ENCODE results near the gene CD83.
A peak's percentile ranks its signal among the peaks of the same experiment; 100 is the strongest.

Gene CD83

DNA sequence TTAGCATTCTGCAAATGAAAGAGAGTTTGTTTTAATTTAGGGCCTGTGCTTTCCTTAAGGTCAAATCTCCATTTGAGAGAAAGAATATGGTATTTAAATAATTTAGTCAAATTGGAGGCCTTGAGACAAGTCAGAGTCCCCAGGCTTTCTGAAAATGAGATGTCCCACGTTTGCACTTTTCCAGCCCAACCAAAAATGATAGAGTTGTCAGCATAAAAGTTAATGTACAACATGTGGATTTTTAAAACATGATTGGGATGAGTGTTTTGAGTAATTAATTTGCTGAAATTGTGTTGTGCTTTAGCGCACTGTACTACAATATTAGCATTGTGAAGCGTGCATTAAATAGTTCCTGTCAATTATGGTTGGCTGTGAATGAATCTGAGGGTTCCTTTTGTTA lies 10.0 kb downstream of the CD83 start:
- DNase-seq = no peak

GRCh38 chr6:14128012-14128411 lies 10.4 kb downstream of the CD83 start:
- DNase-seq = no peak

DNA sequence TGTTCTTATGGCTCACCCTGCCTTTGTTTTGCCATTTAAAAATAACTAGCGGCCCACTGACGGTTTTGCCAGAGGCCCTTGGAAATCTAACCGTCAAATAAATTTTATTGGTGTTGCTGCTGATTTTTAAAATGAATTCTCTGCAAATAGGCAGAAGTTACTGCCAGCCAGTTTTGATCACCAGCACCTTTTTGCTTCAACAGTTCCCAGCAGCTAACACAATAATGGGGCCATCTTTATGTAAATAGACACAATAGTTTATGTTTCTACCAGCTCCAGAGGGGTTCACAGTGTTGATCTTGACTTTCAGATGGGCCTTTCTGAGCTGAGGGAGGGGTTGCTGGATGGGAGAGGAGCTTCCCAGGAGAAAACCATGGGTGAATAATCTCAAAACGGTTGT lies 11.2 kb downstream of the CD83 start:
- DNase-seq = no peak

DNA sequence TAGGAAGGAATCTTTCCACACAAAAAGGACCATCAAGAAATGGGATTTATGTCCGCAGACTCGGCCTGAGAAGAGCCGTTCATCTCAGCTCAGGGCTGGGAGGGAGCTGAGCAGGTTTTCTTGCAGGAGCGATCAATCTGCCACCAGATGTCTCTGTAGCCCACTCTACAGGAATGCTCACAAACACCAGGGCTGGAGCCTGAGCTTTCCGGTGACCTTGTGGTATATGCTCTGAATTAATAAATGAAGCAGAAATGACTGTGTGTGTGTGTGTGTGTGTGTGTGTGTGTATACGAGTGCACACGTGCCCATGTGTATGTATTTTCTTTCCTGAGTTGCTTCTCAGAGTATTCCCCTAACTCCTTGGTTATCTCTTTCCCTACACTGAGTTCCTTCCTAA lies 12.0 kb downstream of the CD83 start:
- no peak for DNase-seq

DNA sequence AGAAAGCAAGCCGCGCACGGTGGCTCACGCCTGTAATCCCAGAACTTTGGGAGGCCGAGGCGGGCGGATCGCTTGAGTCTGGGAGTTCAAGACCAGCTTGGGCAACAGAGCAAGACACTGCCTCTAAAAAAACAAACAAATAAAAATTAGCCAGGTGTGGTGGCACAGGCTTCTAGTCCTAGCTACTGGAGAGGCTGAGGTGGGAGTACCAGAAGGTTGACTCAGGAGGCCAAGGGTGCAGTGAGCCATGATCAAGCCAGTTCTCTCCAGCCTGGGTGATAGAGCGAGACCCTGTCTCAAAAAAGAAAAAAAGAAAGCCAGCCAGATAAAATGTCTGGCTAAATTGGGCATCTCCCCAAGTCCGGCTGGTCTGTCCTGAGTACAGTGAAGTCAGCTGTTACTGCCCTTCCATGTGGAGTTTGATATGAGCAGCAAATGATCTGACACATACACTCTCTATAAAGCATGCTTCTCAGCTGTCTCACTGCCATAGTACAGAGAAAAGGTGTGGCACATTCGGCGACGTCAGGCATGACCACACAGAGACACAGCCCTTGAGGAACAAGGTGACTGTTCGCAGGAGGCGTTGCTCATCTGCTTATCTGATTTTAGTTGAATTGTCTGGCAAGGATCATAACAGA lies 13.0 kb downstream of the CD83 start:
- no peak for DNase-seq

DNA sequence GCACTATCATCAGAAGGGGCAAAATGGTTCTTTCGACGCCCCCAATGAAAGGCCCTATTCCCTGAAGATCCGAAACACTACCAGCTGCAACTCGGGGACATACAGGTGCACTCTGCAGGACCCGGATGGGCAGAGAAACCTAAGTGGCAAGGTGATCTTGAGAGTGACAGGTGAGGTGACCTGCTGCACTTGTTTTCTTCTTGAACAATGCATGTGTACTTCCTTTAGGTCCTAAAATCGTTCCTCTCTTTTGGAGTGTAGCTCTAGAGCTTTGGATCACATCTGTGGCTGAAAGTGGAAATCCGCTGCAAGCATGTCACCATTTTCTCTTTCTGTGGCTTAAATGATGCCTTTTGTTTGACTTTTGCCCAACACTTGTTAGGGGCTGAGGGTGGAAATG lies 14.0 kb downstream of the CD83 start:
- DNase-seq = no peak

DNA sequence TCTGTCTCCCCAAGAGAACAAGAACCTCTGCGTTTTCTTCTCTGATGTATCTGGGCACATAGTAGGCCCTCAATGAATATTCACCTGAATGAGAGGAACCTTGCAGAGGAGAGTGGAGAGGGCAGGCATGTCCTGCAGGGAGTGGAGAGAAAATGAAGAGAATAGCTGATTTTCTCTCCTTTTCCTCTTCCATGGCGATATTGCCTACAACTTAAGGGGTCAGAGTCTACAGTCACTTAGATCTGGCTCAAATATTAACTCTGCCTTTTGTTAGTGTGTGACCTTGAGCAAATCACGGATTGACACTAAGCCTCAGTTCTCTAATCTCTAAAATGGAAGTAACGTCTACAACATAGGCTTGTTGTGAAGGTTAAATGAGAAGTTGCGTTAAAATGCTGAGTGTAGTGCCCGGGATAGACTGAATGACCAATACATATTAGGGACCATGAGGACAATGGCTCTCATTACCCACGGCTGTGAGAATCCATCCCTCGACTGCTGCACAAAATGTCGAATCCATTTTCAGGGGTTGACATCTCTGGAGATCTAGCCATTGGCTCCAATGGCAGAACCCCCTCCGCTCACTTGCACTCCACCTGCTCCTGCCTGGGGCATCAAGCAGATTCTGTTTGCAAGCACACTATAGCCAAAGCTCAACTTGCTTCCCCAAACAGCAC lies 14.8 kb downstream of the CD83 start:
- DNase-seq = no peak

DNA sequence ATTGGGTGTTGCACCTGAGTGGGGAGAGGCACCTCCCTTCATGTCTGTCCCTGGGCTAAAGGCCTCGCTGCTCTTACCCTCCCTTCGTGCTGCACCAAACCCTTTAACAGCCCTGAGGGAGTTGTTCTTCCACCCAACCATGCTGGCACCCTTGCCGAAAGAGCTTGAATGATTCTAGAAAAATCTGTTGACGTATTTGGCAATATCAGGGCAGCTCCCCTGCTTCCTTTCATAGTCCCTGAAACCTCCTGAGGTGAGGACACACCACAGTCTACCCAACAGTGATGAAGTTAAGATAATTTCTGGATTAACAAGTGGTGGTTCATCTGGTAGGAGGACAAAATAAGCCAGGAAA lies 15.3 kb downstream of the CD83 start:
- DNase-seq = no peak

DNA sequence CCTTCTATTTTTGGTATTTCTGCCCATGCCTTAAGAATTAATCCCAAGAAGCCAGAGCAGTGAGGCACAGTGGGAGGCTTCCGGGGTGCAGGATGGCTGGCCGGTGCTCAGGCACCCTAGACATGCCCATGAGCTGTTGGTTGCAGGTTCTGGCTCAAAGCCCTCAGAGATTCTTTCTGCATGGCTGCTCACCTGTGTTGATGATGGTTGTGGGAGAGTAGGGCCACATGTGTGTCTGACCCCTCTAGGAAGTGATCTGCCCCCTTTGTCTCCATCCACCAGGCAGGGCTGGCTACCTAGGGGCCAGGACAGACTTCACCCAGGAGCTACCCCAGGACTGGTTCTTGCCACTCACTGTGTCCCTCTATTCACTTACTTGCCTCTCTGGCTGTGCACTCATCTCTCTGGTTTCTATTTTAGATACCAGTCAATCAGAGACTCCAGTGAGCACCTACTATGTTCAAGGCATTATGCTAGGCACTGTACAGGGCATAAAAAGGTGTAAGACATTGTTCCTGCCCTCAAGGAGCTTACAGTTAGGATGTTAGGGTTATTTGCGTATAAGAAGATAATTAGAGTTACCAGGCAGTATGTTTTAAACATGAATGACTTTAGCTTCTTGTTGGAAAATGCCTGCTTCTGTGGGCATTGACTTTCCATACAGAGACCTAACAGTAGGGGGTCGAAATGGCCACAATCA lies 16.8 kb downstream of the CD83 start:
- DNase-seq = no peak

- no peak for DNase-seq
Observed at GRCh38 chr6:14135893-14136539, 18.4 kb downstream of the CD83 start.

DNA sequence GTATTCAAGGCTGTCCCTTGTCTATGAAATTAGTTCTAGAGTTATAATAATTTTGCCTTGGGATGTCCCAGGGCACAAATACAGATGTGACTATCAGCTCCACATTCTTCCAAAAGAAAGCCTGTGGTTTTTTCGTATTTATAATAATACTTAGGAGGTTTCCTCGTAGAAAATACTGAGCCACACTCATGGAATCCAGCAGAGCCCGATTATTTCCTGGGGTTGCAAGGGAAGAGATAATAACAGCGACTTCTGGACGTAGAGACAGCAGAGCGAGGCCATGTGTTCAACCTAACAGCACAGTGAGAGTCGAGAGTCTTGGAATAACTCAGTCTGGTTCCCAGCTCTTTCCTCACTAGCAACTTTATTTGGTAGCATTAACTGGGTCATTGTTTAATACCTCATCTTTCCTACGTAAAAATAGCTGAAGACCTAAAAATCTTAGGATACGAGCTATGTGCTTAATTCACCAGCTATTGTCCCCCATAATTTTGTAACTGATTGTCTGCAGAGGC lies 21.2 kb downstream of the CD83 start:
- DNase-seq = no peak

GRCh38 chr6:14141351-14142062 lies 23.9 kb downstream of the CD83 start:
- DNase-seq = no peak

DNA sequence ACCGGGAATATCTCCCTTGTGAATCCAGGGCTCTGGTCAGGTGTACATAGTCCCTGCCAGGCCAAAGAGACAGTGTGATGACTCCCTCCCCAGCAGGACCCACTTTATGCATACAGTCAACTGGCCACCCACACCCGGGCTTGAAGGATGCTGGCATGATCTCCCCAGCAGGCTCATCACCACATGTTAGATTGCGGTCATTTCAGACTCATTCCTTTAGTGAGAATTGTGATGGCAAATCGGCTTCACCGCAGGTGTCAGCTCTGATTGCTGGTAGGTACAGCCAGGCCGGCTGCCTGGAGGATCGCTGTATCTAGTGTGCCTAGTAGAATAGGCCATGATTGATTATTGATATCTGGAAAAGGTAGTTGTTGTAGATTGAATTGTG lies 24.5 kb downstream of the CD83 start:
- DNase-seq = no peak

GRCh38 chr6:14142511-14143223 lies 25.1 kb downstream of the CD83 start:
- no peak for DNase-seq

DNA sequence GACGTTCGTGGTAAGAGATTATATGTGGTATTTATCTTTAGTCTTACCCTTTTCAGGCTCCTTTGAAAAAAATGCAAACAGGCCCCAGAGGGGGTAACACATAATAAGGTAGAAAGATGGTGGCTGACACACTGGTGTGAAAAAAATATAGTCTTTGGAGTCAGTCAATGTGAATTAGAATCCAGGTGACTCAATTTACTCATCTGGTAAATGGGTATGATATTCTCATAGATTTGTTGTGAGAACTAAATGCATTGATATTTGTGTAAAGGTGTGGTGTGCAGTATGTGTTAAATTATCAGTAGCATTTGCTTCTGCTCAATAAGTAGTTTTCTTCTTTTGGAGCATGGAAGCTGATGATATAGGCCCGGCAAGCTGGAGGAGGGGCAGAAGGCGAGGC lies 25.7 kb downstream of the CD83 start:
- DNase-seq = no peak

DNA sequence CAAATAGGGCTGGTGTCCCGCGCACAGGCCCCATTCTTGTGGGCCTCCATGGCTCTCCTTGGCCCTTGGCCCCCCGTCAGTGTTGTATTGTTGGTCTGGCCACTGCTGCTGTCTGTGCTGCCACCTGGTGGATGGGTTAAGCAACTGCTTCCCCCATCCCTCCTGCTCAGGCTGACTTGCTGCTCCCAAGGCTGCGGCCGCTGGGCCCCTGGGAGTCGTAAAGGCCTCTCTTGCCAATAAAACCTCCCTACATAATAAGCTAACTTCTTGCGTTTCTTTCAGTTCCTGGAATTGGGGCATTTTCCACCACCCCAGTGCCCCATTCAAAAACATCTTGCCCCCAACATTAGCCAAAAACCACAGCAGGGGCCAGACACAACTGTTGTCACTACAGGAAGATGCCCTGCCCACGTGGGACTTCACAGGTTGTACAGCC lies 27.1 kb downstream of the CD83 start:
- DNase-seq = peak; percentile 3

DNA sequence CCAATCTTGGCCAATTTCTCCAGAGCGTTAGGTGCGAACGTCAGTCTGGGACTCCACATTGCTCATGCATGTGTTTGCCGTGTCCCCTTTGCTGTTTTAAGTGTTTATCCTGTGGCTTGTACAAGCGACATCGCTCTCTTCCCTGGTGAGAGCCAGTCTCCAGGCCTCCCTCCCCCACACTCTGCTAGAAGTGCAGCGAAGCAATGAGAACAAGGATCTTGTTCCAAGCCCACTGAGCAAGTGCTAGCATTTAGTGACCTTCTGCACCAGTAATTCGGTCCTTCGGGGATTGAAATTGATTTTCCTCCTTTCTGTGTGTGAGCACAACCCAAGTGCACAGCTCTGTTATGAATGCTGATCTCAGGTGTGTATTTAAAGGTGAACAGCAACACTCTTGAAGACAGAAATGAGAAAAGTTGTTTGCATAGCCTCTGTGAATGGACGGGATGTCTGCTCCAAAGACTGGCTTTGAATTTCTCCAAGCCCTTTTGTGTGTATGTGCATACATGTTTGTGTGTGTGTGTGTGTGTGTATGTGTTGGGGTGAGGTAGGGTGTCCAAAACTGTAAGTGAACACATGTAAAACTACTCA lies 29.0 kb downstream of the CD83 start:
- no peak for DNase-seq

DNA sequence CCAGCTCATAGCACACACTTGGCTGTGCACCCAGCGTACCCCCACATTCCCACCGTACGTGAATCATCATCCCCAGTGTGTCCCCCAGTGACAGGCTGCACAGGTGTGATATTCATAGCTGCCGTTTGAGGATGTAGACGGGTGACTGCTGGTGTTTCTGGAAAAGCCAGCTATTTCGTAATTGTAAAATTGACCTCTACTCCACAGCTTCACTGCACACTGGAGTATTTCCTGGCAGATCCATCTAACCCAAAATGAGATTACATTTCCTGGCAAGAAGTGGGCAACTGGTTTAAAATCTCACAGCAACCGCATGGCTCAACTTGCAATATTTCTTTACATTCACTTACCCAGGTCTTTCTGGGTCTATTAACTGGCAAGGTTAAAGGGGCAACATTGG lies 30.3 kb downstream of the CD83 start:
- DNase-seq = no peak

GRCh38 chr6:14148471-14148870 lies 30.9 kb downstream of the CD83 start:
- DNase-seq = no peak

- DNase-seq = no peak
Observed at GRCh38 chr6:14149053-14149738, 31.6 kb downstream of the CD83 start.

GRCh38 chr6:14149739-14150130 lies 32.2 kb downstream of the CD83 start:
- no peak for DNase-seq

Data from DMS153 (cell line).